Sigmoid colon (tissue), 3 donors: ENCODE measurements around the gene CLCN3.

Experiments
- POLR2A ChIP-seq, 2 donors: fragments of 450-650 bp; IDR thresholded peaks; one replicate each; pipeline ENCODE4 v1.6.1; 2016; ENCODE audit warnings: antibody characterized with exemption in 2 of 2, mild to moderate bottlenecking in 2 of 2, moderate library complexity in 2 of 2
- TF ChIP-seq, protein P1 (sequence below), 4 experiments: fragments of 450-650 bp in 3 of 4; fragments of 200-600 bp in 1 of 4; IDR thresholded peaks; one replicate each; pipeline ENCODE4 v1.5.1; 2016 to 2019; ENCODE audit warnings: antibody characterized with exemption in 4 of 4, mild to moderate bottlenecking in 3 of 4, moderate library complexity in 2 of 4

DNA sequence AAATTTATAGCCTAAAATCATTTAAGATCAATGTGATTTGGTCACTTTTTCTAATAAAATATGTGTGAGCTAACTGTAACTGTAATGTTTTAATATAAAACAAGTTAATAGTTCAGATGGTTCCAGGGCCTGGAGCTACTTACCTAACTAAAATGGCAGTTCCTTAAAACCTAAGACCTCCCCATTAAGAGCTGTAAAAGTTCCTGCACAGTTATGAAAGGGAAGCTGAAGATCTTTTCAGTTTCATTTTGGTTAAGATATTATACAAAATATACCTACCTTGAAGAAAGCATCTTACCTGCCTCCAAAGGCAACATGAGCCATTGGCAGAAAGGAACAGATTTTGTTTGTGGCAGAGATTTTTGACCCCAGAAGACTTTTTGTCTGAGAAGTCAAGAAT lies 107.2 kb downstream of the CLCN3 start:
- TF ChIP-seq POLR2A (IDR thresholded peaks at IDR 0.05) = no peak
- TF ChIP-seq, protein P1, sequence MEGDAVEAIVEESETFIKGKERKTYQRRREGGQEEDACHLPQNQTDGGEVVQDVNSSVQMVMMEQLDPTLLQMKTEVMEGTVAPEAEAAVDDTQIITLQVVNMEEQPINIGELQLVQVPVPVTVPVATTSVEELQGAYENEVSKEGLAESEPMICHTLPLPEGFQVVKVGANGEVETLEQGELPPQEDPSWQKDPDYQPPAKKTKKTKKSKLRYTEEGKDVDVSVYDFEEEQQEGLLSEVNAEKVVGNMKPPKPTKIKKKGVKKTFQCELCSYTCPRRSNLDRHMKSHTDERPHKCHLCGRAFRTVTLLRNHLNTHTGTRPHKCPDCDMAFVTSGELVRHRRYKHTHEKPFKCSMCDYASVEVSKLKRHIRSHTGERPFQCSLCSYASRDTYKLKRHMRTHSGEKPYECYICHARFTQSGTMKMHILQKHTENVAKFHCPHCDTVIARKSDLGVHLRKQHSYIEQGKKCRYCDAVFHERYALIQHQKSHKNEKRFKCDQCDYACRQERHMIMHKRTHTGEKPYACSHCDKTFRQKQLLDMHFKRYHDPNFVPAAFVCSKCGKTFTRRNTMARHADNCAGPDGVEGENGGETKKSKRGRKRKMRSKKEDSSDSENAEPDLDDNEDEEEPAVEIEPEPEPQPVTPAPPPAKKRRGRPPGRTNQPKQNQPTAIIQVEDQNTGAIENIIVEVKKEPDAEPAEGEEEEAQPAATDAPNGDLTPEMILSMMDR (IDR thresholded peaks at IDR 0.05) = no peak
